Fibroblast of pulmonary artery (primary cell): ENCODE data around the gene TENM3.

ENCODE experiments used
- DNase-seq: peaks from one replicate; pipeline ENCODE4 v3.0.0-alpha.2; 2010; ENCODE audit warnings: low read depth
- H3K4me3 ChIP-seq: replicated peaks from 2 replicates; pipeline ENCODE4 v1.5.1; 2011; ENCODE audit warnings: low read depth, mild to moderate bottlenecking, control low read depth, low read length, moderate library complexity
- CTCF ChIP-seq: IDR thresholded peaks from 2 replicates; pipeline ENCODE4 v1.5.1; 2011; ENCODE audit warnings: mild to moderate bottlenecking, control low read depth, low read length, inconsistent platforms; ENCODE audit errors: missing control alignments

Gene TENM3

GRCh38 chr4:182576601-182577289 is 333.5 kb downstream of the TENM3 start:
- H3K4me3 ChIP-seq, result no peak overlapping the region
- no peak for TF ChIP-seq CTCF

GRCh38 chr4:182577411-182577810 is 334.2 kb downstream of the TENM3 start:
- no peak for DNase-seq
- TF ChIP-seq CTCF, result no peak
- no peak overlapping the region for H3K4me3 ChIP-seq

More at GRCh38 chr4:182576601-182577289, 333.5 kb downstream of the TENM3 start:
- DNase-seq, result no peak

- DNase-seq, result peak; percentile 72
- no peak for TF ChIP-seq CTCF
- H3K4me3 ChIP-seq, result no peak overlapping the region
These were observed 335.2 kb downstream of the TENM3 start for GRCh38 chr4:182578402-182578801.

- DNase-seq, result no peak
- no peak for TF ChIP-seq CTCF
- H3K4me3 ChIP-seq, result no peak overlapping the region
These were observed 339.0 kb downstream of the TENM3 start for GRCh38 chr4:182582245-182582644.

GRCh38 chr4:182583703-182584415 is 340.7 kb downstream of the TENM3 start:
- no peak for DNase-seq
- H3K4me3 ChIP-seq, result no peak overlapping the region
- TF ChIP-seq CTCF, result no peak

- no peak for DNase-seq
- no peak overlapping the region for H3K4me3 ChIP-seq
- no peak for TF ChIP-seq CTCF
These were observed 342.1 kb downstream of the TENM3 start for GRCh38 chr4:182585321-182585720.
